Measurements from ENCODE around the gene MAD1L1. TPM values are rescaled to one million over a fixed set of nuclear protein-coding genes. Genes with fewer than 3 reads are reported as not detected.

Gene MAD1L1
- polyA plus RNA-seq, 3 donors from 2014 or later = 85.0 to 166 (median 97.0) TPM

- peak overlapping the region in 2 of 5 donors; percentile 58 to 70 for H3K4me3 Mint-ChIP-seq
- peaks cover 52% of the 10 kb centered on the region in 2 donors for H3K4me1 Mint-ChIP-seq
- no peaks in the 10 kb centered on the region for H3K36me3 Mint-ChIP-seq
- peaks cover 15 to 19% (median 18%) of the 10 kb centered on the region in 3 donors for H3K27me3 Mint-ChIP-seq (ENCODE audit: low read depth in 3 of 3)
- H3K27ac Mint-ChIP-seq = peak overlapping the region in 1 of 6 donors; percentile 82
- no peak for DNase-seq
- peaks cover 0 to 3% (median 0%) of the 10 kb centered on the region in 6 donors for H3K9me3 Mint-ChIP-seq
Observed at GRCh38 chr7:1944619-1945210, 288.0 kb downstream of the MAD1L1 start.

GRCh38 chr7:1943933-1944618 is 288.7 kb downstream of the MAD1L1 start:
- H3K9me3 Mint-ChIP-seq = peaks cover 0 to 3% (median 0%) of the 10 kb centered on the region in 6 donors
- DNase-seq = peak; percentile 69 to 77 (median 72)
- peak overlapping the region; percentile 47 to 92 (median 70) for H3K27ac Mint-ChIP-seq
- H3K4me1 Mint-ChIP-seq = peaks cover 56 to 57% of the 10 kb centered on the region in 2 donors
- no peaks in the 10 kb centered on the region for H3K36me3 Mint-ChIP-seq
- H3K4me3 Mint-ChIP-seq = peak overlapping the region; percentile 46 to 77 (median 58)
- peaks cover 20 to 25% (median 23%) of the 10 kb centered on the region in 3 donors for H3K27me3 Mint-ChIP-seq (ENCODE audit: low read depth in 3 of 3)

- peaks cover 64 to 65% of the 10 kb centered on the region in 2 donors for H3K4me1 Mint-ChIP-seq
- peak overlapping the region; percentile 46 to 77 (median 58) for H3K4me3 Mint-ChIP-seq
- H3K9me3 Mint-ChIP-seq = peaks cover 0 to 3% (median 0%) of the 10 kb centered on the region in 6 donors
- H3K27ac Mint-ChIP-seq = peak overlapping the region; percentile 47 to 92 (median 70)
- peak in 1 of 3 donors; percentile 15 for DNase-seq
- H3K36me3 Mint-ChIP-seq = peaks cover 0 to 1% (median 1%) of the 10 kb centered on the region in 3 donors
- H3K27me3 Mint-ChIP-seq (ENCODE audit: low read depth in 3 of 3) = peaks cover 24 to 32% (median 28%) of the 10 kb centered on the region in 3 donors
Observed at GRCh38 chr7:1943326-1943725, 289.4 kb downstream of the MAD1L1 start.

GRCh38 chr7:1942941-1943289 is 289.8 kb downstream of the MAD1L1 start:
- DNase-seq = no peak
- peak overlapping the region; percentile 47 to 92 (median 70) for H3K27ac Mint-ChIP-seq
- peaks cover 68% of the 10 kb centered on the region in 2 donors for H3K4me1 Mint-ChIP-seq
- peaks cover 26 to 34% (median 30%) of the 10 kb centered on the region in 3 donors for H3K27me3 Mint-ChIP-seq (ENCODE audit: low read depth in 3 of 3)
- H3K9me3 Mint-ChIP-seq = peaks cover 0 to 3% (median 0%) of the 10 kb centered on the region in 6 donors
- H3K4me3 Mint-ChIP-seq = peak overlapping the region; percentile 21 to 70 (median 56)
- peaks cover 0 to 4% (median 4%) of the 10 kb centered on the region in 3 donors for H3K36me3 Mint-ChIP-seq

- no peak for DNase-seq
Observed at GRCh38 chr7:1942243-1942940, 290.4 kb downstream of the MAD1L1 start.

DNA sequence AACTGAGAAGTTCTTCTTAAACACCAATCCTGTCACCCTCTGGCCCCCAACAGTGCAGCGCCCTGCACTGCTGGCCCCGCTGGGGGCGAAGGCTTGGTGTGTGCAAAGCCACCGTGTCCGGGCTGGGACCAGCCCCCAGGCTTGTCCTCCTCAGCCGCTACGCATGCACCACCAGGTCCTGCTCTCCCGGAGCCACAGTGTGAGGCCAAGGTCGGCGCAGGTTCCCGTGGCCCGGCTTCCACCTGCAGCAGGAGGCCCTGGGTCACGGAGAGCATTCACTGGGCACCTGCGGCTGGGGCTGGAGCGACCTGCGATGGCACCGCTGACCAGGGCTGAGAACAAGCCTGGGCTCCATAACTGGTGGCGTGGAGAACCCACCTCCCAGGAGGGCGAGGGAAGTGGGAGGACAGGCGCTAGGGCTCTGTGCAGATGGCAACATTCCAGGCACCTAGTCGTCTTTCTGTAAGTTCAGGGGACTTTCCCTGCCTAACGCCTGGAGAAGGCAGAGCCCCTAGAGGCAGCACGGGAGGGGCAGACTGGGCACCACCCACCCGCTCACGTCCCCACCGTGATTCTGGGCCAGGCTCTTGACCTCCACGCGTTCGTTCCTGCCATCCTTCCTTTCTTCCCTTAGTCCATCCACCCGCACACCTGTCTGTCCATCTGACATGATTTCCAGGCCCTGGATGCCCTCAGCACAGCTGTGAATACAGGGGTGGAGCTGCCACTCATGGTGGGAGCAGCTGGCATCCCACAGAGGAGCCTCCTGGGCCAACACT is 291.1 kb downstream of the MAD1L1 start:
- Mint-ChIP-seq H3K9me3 (peaks cover 0 to 3% (median 0%) of the 10 kb centered on the region in 6 donors), H3K4me3 (peak overlapping the region in 4 of 5 donors; percentile 40 to 90 (median 55)), H3K27ac (peak overlapping the region in 5 of 6 donors; percentile 24 to 98 (median 86)), H3K27me3 (ENCODE audit: low read depth in 3 of 3) (peaks cover 26 to 35% (median 30%) of the 10 kb centered on the region in 3 donors), H3K36me3 (peaks cover 0 to 4% (median 4%) of the 10 kb centered on the region in 3 donors), H3K4me1 (peaks cover 73 to 74% of the 10 kb centered on the region in 2 donors)
- DNase-seq = no peak

More at GRCh38 chr7:1942243-1942940, 290.4 kb downstream of the MAD1L1 start:
- peaks cover 0 to 3% (median 0%) of the 10 kb centered on the region in 6 donors for H3K9me3 Mint-ChIP-seq
- peak overlapping the region in 4 of 5 donors; percentile 40 to 70 (median 54) for H3K4me3 Mint-ChIP-seq
- H3K36me3 Mint-ChIP-seq = peaks cover 0 to 4% (median 4%) of the 10 kb centered on the region in 3 donors
- peaks cover 26 to 34% (median 30%) of the 10 kb centered on the region in 3 donors for H3K27me3 Mint-ChIP-seq (ENCODE audit: low read depth in 3 of 3)
- peaks cover 68 to 69% of the 10 kb centered on the region in 2 donors for H3K4me1 Mint-ChIP-seq
- H3K27ac Mint-ChIP-seq = peak overlapping the region in 5 of 6 donors; percentile 39 to 92 (median 82)

GRCh38 chr7:1940863-1941262 is 291.9 kb downstream of the MAD1L1 start:
- Mint-ChIP-seq H3K9me3 (peaks cover 0 to 3% (median 0%) of the 10 kb centered on the region in 6 donors), H3K27ac (peak overlapping the region; percentile 82 to 98 (median 97)), H3K27me3 (ENCODE audit: low read depth in 3 of 3) (peaks cover 24 to 40% (median 30%) of the 10 kb centered on the region in 3 donors), H3K4me1 (peaks cover 73 to 76% of the 10 kb centered on the region in 2 donors), H3K4me3 (peak overlapping the region; percentile 87 to 94 (median 90)), H3K36me3 (peaks cover 0 to 9% (median 7%) of the 10 kb centered on the region in 3 donors)
- DNase-seq = peak in 1 of 3 donors; percentile 12

DNA sequence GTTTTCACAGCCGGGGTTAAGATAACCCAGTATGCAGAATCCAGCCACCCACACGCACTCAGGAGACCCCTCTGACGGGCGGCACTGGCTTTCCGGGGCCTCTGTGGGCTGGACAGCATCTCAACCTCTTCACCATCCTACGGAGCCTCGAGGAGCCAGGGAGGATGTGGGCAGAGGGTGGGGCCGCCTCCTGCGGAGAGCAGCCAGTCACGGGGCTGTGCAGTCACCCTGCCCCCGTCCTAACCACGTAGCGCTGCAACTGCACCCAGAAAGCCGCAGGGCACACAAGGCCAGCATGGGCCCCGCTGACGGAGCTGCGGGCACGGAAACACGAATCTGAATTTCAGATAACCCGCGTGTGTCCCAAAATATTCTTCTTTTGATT is 292.4 kb downstream of the MAD1L1 start:
- Mint-ChIP-seq H3K27me3 (ENCODE audit: low read depth in 3 of 3) (peaks cover 24 to 40% (median 30%) of the 10 kb centered on the region in 3 donors), H3K9me3 (peaks cover 0 to 3% (median 0%) of the 10 kb centered on the region in 6 donors), H3K4me1 (peaks cover 72 to 73% of the 10 kb centered on the region in 2 donors), H3K27ac (peak overlapping the region; percentile 82 to 98 (median 97)), H3K36me3 (peaks cover 0 to 10% (median 9%) of the 10 kb centered on the region in 3 donors), H3K4me3 (peak overlapping the region; percentile 87 to 94 (median 90))
- DNase-seq = peak; percentile 98

DNA sequence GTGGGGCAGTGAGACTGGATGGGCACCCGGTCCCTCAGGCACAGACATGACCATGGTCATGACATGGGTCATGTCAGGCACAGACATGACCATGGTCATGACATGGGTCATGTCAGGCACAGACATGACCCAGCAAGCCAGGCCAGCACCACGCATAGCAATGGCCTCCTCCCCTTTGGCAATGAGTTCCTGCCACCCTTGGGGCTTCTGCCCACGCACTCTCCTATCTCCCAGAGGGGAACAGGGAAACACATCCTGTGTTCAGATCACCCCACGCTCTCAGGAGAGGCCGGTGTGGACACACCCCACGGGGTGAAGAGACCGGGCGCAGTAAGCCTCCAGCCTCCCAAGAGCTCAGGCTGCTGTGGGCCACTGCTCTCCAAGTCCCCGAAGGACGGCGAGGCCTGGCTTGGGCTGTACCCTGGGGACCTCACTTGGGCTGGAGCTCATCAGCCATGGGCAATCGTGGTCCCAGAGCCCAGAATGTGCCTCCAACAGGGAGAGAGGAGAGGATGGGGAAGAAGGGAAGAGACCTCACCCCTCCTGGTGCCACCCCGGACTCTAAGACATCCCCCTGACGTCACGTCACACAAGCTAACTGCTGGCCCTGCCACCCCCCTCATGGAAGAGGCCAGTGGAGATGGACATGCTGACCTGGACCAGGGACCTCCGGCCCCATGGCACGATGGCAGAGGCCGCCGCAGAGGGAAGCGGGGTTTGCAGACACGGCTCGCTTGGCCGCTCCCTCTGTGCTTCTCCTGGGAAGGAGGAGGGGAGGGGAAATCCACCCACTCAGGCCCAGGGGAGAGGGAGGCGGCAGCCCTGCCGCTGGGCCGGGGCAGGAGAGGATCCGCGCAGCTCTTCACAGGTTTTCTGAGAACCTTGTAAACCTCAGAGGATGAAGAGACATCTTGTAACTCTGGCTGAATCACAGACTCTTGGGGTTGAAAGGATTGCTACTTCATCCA is 293.0 kb downstream of the MAD1L1 start:
- H3K4me1 Mint-ChIP-seq = peaks cover 69 to 72% of the 10 kb centered on the region in 2 donors
- H3K27me3 Mint-ChIP-seq (ENCODE audit: low read depth in 3 of 3) = peaks cover 24 to 37% (median 30%) of the 10 kb centered on the region in 3 donors
- H3K36me3 Mint-ChIP-seq = peaks cover under 1 to 13% (median 11%) of the 10 kb centered on the region in 3 donors
- peak overlapping the region; percentile 82 to 98 (median 97) for H3K27ac Mint-ChIP-seq
- H3K9me3 Mint-ChIP-seq = peaks cover 0 to 3% (median 0%) of the 10 kb centered on the region in 6 donors
- peak overlapping the region; percentile 87 to 94 (median 90) for H3K4me3 Mint-ChIP-seq
- DNase-seq = peak in 2 of 3 donors; percentile 31 to 36

DNA sequence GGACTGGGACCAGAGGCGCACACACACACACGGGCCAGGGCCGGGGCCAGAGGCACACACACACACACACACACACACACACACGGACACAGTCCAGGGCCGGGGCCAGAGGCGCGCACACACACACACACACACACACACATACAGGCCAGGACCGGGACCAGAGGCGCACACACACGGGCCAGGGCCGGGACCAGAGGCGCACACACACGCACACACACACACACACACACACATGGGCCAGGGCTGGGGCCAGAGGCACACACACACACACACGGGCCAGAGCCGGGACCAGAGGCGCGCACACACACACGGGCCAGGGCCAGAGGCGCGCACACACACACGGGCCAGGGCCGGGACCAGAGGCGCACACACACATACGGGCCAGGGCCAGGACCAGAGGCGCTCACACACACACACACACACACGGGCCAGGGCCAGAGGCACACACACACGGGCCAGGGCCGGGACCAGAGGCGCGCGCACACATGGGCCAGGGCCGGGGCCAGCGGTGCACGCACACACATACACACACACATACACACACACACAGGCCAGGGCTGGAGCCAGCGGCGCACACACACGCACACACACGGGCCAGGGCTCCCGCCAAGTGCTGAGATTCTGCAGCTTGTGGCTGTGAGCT is 293.8 kb downstream of the MAD1L1 start:
- H3K9me3 Mint-ChIP-seq = peaks cover 0 to 3% (median 0%) of the 10 kb centered on the region in 6 donors
- DNase-seq = peak in 2 of 3 donors; percentile 39 to 49
- H3K36me3 Mint-ChIP-seq = peaks cover 8 to 21% (median 19%) of the 10 kb centered on the region in 3 donors
- H3K4me1 Mint-ChIP-seq = peaks cover 71 to 73% of the 10 kb centered on the region in 2 donors
- peak overlapping the region; percentile 82 to 98 (median 97) for H3K27ac Mint-ChIP-seq
- H3K4me3 Mint-ChIP-seq = peak overlapping the region; percentile 87 to 94 (median 90)
- peaks cover 21 to 39% (median 26%) of the 10 kb centered on the region in 3 donors for H3K27me3 Mint-ChIP-seq (ENCODE audit: low read depth in 3 of 3)

- peaks cover 18 to 39% (median 30%) of the 10 kb centered on the region in 3 donors for H3K27me3 Mint-ChIP-seq (ENCODE audit: low read depth in 3 of 3)
- peaks cover 54 to 56% of the 10 kb centered on the region in 2 donors for H3K4me1 Mint-ChIP-seq
Observed at GRCh38 chr7:1937252-1937605, 295.5 kb downstream of the MAD1L1 start.

More at GRCh38 chr7:1937252-1937605, 295.5 kb downstream of the MAD1L1 start:
- Mint-ChIP-seq H3K36me3 (peaks cover 14 to 29% (median 26%) of the 10 kb centered on the region in 3 donors), H3K9me3 (peaks cover 0 to 3% (median 0%) of the 10 kb centered on the region in 6 donors), H3K27ac (no peak overlapping the region), H3K4me3 (peak overlapping the region in 4 of 5 donors; percentile 25 to 59 (median 42))
- DNase-seq = no peak
